ENCODE measurements around the gene ARHGAP20.

GRCh38 chr11:110736171-110736553 lies 23.9 kb upstream of the ARHGAP20 start:
- no peak for TF ChIP-seq CTCF (conservative IDR thresholded peaks at IDR 0.05; ENCODE audit: low read depth, low read length)
- TF ChIP-seq POLR2A (IDR thresholded peaks at IDR 0.05; ENCODE audit: low read depth, low read length), result no peak
- TF ChIP-seq RAD21 (IDR thresholded peaks at IDR 0.05; ENCODE audit: low read length), result no peak
- TF ChIP-seq MXI1 (IDR thresholded peaks at IDR 0.05; ENCODE audit: borderline replicate concordance, low read depth, low read length), result no peak
- no peak for TF ChIP-seq MAZ (IDR thresholded peaks at IDR 0.05; ENCODE audit: borderline replicate concordance, low read depth, low read length)
- TF ChIP-seq FOS (IDR thresholded peaks at IDR 0.05; ENCODE audit: low read depth, low read length), result no peak
